Nephron progenitor cell (in vitro differentiated cells): ENCODE results near the gene SLC22A15.

Experiments
- DNase-seq: peaks from one replicate; pipeline ENCODE4 v3.0.0; 2021
- H3K27ac Mint-ChIP-seq: 2 replicates; pipeline ENCODE4 v1.8.0; 2021; ENCODE audit warnings: mild to moderate bottlenecking, moderate library complexity, mixed read lengths
- H3K27me3 Mint-ChIP-seq: 2 replicates; pipeline ENCODE4 v1.8.0; 2021; ENCODE audit warnings: mild to moderate bottlenecking, low read depth, mixed read lengths; ENCODE audit not compliant: poor library complexity
- H3K36me3 Mint-ChIP-seq: 2 replicates; pipeline ENCODE4 v1.8.0; 2021; ENCODE audit warnings: low read depth, mixed read lengths
- H3K4me1 Mint-ChIP-seq: 2 replicates; pipeline ENCODE4 v1.8.0; 2021; ENCODE audit warnings: mixed read lengths
- H3K4me3 Mint-ChIP-seq: 2 replicates; pipeline ENCODE4 v1.8.0; 2021; ENCODE audit warnings: mild to moderate bottlenecking, moderate library complexity, mixed read lengths
- H3K9me3 Mint-ChIP-seq: 2 replicates; pipeline ENCODE4 v1.8.0; 2021; ENCODE audit warnings: mild to moderate bottlenecking, moderate library complexity, mixed read lengths
- CTCF ChIP-seq: fragments of 200-600 bp; sonication (generic); IDR thresholded peaks from 2 replicates; pipeline ENCODE4 v1.5.0; 2021; ENCODE audit warnings: antibody characterized with exemption

Gene SLC22A15

DNA sequence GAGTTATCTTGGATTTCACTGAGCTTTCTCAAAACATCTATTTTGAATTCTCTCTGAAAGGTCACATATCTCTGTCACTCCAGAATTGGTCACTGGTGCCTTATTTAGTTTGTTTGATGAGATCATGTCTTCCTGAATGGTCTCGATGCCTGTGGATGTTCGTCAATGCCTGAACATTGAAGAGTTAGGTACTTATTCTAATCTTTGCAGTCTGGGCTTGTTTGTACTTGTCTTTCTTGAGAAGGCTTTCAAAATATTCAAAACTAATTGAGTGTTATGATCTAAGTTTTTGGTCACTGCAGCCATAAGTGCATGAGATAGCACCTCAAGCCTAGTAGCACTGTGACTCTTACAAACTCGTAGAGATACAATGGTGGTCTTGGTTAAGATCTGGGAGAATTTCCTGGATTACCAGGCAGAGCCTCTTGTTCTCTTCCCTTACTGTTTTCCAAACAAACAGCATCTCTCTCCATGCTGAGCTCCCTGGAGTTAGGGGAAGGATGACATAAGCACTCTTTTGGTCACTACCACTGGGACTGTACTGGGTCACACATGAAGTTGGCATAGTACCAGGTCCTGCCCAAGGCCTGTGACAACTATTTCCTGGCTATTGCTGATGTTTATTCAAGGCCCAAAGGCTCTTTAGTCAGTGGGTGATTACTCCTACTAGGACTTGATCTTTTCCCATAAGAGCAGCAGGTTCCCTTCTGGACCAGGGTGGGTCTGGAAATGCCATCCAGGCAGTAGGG lies 25.6 kb downstream of the SLC22A15 start:
- Mint-ChIP-seq H3K4me3 (no peak overlapping the region), H3K4me1 (no peaks in the 10 kb centered on the region), H3K27ac (no peak overlapping the region), H3K9me3 (peaks cover 57% of the 10 kb centered on the region), H3K36me3 (peaks cover 66% of the 10 kb centered on the region), H3K27me3 (peaks cover 5% of the 10 kb centered on the region)
- DNase-seq, result no peak
- TF ChIP-seq CTCF, result no peak

DNA sequence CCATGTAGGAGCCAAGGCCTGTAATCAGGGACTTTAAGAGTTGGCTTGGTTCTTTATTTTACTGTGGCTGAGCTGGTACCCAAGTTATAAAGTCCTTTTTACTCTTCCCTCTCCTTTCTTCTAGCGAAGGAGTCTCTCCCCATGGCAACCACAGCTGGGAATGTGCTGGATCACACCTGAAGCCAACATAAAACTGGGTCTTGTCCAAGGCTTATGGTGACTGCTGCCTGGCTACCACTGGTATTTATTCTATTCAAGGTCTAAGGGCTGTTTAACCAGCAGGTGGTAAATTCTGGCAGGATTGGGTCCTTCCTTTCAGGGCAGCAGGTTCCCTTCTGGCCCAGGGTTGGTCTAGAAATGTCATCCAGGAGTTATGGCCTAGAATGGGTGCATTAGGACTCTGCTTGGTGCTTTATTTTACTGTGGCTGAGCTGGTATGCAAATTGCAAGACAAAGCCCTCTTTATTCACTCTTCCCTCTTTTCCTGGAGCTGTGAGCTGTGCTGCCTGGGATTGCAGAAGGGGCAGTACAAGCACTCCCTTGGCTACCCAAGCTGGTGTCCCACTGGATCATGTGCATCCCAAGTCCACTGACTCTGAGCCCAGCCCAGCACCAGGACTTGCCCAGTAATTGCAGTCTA lies 26.6 kb downstream of the SLC22A15 start:
- no peak for TF ChIP-seq CTCF
- Mint-ChIP-seq H3K27ac (peak overlapping the region; percentile 43), H3K36me3 (peaks cover 56% of the 10 kb centered on the region), H3K4me1 (no peaks in the 10 kb centered on the region), H3K9me3 (peaks cover 47% of the 10 kb centered on the region), H3K27me3 (peaks cover 5% of the 10 kb centered on the region), H3K4me3 (no peak overlapping the region)
- no peak for DNase-seq

GRCh38 chr1:116003823-116004222 lies 27.5 kb downstream of the SLC22A15 start:
- no peak for DNase-seq
- H3K9me3 Mint-ChIP-seq, result peaks cover 38% of the 10 kb centered on the region
- H3K27ac Mint-ChIP-seq, result no peak overlapping the region
- peaks cover 5% of the 10 kb centered on the region for H3K27me3 Mint-ChIP-seq
- peaks cover 47% of the 10 kb centered on the region for H3K36me3 Mint-ChIP-seq
- no peak for TF ChIP-seq CTCF
- no peak overlapping the region for H3K4me3 Mint-ChIP-seq
- no peaks in the 10 kb centered on the region for H3K4me1 Mint-ChIP-seq

DNA sequence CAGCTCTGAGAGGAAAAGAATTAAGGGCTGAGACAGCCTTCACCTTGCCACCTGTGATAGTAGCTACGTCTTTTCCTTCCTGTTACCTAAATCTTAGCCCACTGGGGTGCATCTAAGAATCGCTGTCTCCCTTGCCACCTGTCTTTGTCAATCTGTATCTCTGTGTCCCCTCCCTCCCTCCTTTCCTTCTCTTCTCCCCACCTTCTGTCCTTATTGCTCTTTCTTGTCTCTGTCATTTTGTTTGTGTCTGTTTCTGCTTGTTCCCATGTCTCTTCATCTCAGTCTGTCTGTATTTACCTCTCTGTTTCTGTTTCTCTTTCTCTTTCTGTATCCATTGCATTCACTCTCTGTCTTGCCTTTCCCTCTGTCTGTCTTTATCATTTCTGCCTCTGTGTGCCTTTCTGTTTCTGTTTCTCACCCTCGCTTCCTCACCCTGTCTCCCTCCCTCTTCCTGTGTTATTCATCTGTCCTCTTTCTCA lies 30.2 kb downstream of the SLC22A15 start:
- Mint-ChIP-seq H3K9me3 (peaks cover 16% of the 10 kb centered on the region), H3K27ac (no peak overlapping the region), H3K36me3 (peaks cover 25% of the 10 kb centered on the region), H3K4me3 (no peak overlapping the region), H3K27me3 (peaks cover 8% of the 10 kb centered on the region), H3K4me1 (no peaks in the 10 kb centered on the region)
- no peak for TF ChIP-seq CTCF
- DNase-seq, result no peak

- Mint-ChIP-seq H3K4me3 (no peak overlapping the region), H3K27ac (no peak overlapping the region), H3K4me1 (no peaks in the 10 kb centered on the region), H3K27me3 (peaks cover 8% of the 10 kb centered on the region), H3K36me3 (peaks cover 11% of the 10 kb centered on the region), H3K9me3 (peaks cover 8% of the 10 kb centered on the region)
- DNase-seq, result no peak
- TF ChIP-seq CTCF, result no peak
These were observed 32.5 kb downstream of the SLC22A15 start for GRCh38 chr1:116008656-116009390.
